Smooth muscle cell (in vitro differentiated cells): Measurements from ENCODE around the gene GATAD2A. TPM values are rescaled to one million over a fixed set of nuclear protein-coding genes. Genes with fewer than 3 reads are reported as not detected.

Experiments
- DNase-seq: peaks from one replicate; lab custom pipeline; 2025; ENCODE audit not compliant: unreplicated experiment; lab: John Stamatoyannopoulos, UW
- H2AFZ ChIP-seq: fragments of 200-600 bp; sonication (generic); 2 replicates; pipeline ENCODE4 v1.6.0; 2016; ENCODE audit warnings: antibody characterized with exemption, low read depth, mild to moderate bottlenecking
- H3F3A ChIP-seq: fragments of 200-600 bp; sonication (generic); 2 replicates; pipeline ENCODE4 v1.6.0; 2017; ENCODE audit warnings: antibody characterized with exemption, low read depth
- H3K27ac ChIP-seq: fragments of 200-600 bp; sonication (generic); 2 replicates; pipeline ENCODE4 v1.5.1; 2016; ENCODE audit warnings: low read depth, mild to moderate bottlenecking
- H3K27me3 ChIP-seq: fragments of 200-600 bp; sonication (generic); 2 replicates; pipeline ENCODE4 v1.6.1; 2016; ENCODE audit warnings: low read depth, mild to moderate bottlenecking
- H3K36me3 ChIP-seq: fragments of 200-600 bp; sonication (generic); 2 replicates; pipeline ENCODE4 v1.5.1; 2016; ENCODE audit warnings: low read depth
- H3K4me1 ChIP-seq: fragments of 200-600 bp; sonication (generic); 2 replicates; pipeline ENCODE4 v1.5.1; 2016; ENCODE audit warnings: low read depth
- H3K4me2 ChIP-seq: fragments of 200-600 bp; sonication (generic); 2 replicates; pipeline ENCODE4 v1.6.0; 2016; ENCODE audit warnings: mild to moderate bottlenecking
- H3K4me3 ChIP-seq: fragments of 200-600 bp; sonication (generic); 2 replicates; pipeline ENCODE4 v1.5.1; 2016; ENCODE audit warnings: mild to moderate bottlenecking
- H3K79me2 ChIP-seq: fragments of 200-600 bp; sonication (generic); 2 replicates; pipeline ENCODE4 v1.6.0; 2016; ENCODE audit warnings: low read depth, mild to moderate bottlenecking
- H3K9ac ChIP-seq: fragments of 200-600 bp; sonication (generic); 2 replicates; pipeline ENCODE4 v1.6.0; 2016; ENCODE audit warnings: low read depth
- H3K9me3 ChIP-seq: fragments of 200-600 bp; sonication (generic); replicated peaks from 2 replicates; pipeline ENCODE4 v1.5.1; 2016; ENCODE audit warnings: low read depth
- H4K20me1 ChIP-seq: fragments of 200-600 bp; sonication (generic); 2 replicates; pipeline ENCODE4 v1.6.0; 2016; ENCODE audit warnings: low read depth
- WGBS: methylation state at CpG from one replicate; pipeline ENCODE4 v1.1.7; 2016; ENCODE audit warnings: low lambda C conversion rate; 5-methylcytosine and 5-hydroxymethylcytosine counted together
- polyA plus RNA-seq: library from polyadenylated mRNA; unstranded; fragments of >200 nt; fragmentation: Nextera tagmentation; extraction: Ambion mirVana; gene quantifications from 2 replicates; pipeline ENCODE4 v1.2.1, GENCODE V29; 2016
- total RNA-seq: library from RNA; depleted of rRNA; stranded (reverse); fragments of >200 nt; gene quantifications from 2 replicates; pipeline ENCODE4 v1.2.3, GENCODE V29; 2014
- TF ChIP-seq, protein P1 (sequence below): fragments of 200-600 bp; sonication (generic); IDR thresholded peaks from 2 replicates; pipeline ENCODE4 v1.5.1; 2017; ENCODE audit warnings: borderline replicate concordance, mild to moderate bottlenecking, antibody characterized with exemption; ENCODE audit not compliant: insufficient read depth, poor library complexity, severe bottlenecking

The GATAD2A gene
- total and polyA plus RNA-seq, 2 experiments from 2014 or later = 26.8 to 27.0 TPM

DNA sequence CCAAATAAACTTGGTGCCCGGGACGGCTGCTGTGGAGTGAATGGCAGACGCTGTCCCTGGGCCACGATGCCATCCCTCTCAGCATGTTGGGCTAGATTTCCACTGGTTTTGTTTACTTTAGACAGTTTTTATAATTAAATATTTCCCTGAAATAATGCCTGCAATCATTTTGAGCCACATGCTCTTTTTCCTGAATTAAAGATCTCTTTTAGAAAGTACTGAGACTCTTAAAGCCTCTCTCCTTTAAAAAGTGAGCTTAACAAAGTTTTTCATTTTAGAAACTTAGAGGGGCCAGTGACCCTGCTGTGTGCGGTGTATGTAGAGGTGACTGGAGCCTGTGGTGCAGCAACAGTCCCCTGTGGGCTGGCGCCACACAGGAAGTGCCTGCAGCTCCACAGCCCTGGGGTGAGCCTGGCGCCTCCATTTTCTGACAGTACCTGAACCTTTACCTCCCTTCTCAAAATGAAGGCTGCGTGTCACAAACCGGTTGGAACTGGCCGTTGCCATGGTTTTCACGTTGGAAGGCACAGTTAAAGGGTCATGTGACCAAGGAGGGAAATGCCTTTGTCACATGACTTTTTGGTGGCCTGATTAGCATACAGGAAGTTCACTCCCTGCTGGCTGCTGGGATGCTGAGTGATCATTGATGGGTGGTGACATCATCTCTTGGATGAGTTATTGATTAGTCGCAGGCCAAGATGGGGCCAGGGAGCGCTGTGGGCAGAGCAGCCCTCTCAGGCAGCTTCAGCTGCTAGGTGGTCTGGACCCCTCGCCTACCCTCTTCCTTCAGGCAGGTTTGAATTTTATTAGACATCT is 83.6 kb downstream of the GATAD2A start:
- 39% methylated on average over 14 of the region's 14 CpGs for WGBS
- no peaks in the 10 kb centered on the region for H3K36me3 ChIP-seq
- H3K4me1 ChIP-seq = peaks cover 20% of the 10 kb centered on the region
- no peak overlapping the region for H2AFZ ChIP-seq
- TF ChIP-seq, protein P1, sequence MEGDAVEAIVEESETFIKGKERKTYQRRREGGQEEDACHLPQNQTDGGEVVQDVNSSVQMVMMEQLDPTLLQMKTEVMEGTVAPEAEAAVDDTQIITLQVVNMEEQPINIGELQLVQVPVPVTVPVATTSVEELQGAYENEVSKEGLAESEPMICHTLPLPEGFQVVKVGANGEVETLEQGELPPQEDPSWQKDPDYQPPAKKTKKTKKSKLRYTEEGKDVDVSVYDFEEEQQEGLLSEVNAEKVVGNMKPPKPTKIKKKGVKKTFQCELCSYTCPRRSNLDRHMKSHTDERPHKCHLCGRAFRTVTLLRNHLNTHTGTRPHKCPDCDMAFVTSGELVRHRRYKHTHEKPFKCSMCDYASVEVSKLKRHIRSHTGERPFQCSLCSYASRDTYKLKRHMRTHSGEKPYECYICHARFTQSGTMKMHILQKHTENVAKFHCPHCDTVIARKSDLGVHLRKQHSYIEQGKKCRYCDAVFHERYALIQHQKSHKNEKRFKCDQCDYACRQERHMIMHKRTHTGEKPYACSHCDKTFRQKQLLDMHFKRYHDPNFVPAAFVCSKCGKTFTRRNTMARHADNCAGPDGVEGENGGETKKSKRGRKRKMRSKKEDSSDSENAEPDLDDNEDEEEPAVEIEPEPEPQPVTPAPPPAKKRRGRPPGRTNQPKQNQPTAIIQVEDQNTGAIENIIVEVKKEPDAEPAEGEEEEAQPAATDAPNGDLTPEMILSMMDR = no peak
- peaks cover 27% of the 10 kb centered on the region for H3K79me2 ChIP-seq
- no peaks in the 10 kb centered on the region for H3K27me3 ChIP-seq
- H4K20me1 ChIP-seq = peaks cover 35% of the 10 kb centered on the region
- peaks cover 26% of the 10 kb centered on the region for H3F3A ChIP-seq
- no peak overlapping the region for H3K4me3 ChIP-seq
- H3K9me3 ChIP-seq = no peaks in the 10 kb centered on the region
- DNase-seq = no peak
- peak overlapping the region; percentile 81 for H3K27ac ChIP-seq
- H3K9ac ChIP-seq = peak overlapping the region; percentile 61
- peak overlapping the region; percentile 51 for H3K4me2 ChIP-seq

DNA sequence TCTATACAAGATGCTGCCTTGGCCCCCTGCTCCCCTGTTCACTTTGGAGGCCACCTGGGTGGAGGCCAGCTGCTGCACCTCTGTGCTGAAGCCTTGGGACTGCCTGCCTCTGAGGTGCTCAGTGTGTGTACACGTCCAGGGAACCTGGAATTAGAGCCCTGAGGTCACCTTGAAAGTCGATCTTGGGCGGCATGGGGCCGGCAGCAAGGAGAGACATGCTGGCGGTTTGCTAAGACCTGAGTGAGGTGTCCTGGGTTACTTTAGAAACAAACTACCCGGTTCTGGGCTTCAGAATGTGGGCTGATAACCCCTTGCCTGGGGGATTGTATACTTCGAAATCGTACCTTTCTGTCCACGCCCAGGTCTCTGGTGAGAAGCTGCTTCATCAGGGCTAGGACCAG is 84.3 kb downstream of the GATAD2A start:
- Histone ChIP-seq H3F3A (peaks cover 23% of the 10 kb centered on the region), H3K4me2 (peak overlapping the region; percentile 51), H3K27me3 (no peaks in the 10 kb centered on the region), H3K9ac (no peak overlapping the region), H4K20me1 (peaks cover 36% of the 10 kb centered on the region), H3K36me3 (no peaks in the 10 kb centered on the region), H3K4me3 (no peak overlapping the region), H3K79me2 (peaks cover 26% of the 10 kb centered on the region), H3K9me3 (no peaks in the 10 kb centered on the region), H3K4me1 (peaks cover 20% of the 10 kb centered on the region), H2AFZ (no peak overlapping the region), H3K27ac (peak overlapping the region; percentile 81)
- TF ChIP-seq, protein P1 = no peak
- DNase-seq = no peak
- 80% methylated on average over 9 of the region's 9 CpGs for WGBS

DNA sequence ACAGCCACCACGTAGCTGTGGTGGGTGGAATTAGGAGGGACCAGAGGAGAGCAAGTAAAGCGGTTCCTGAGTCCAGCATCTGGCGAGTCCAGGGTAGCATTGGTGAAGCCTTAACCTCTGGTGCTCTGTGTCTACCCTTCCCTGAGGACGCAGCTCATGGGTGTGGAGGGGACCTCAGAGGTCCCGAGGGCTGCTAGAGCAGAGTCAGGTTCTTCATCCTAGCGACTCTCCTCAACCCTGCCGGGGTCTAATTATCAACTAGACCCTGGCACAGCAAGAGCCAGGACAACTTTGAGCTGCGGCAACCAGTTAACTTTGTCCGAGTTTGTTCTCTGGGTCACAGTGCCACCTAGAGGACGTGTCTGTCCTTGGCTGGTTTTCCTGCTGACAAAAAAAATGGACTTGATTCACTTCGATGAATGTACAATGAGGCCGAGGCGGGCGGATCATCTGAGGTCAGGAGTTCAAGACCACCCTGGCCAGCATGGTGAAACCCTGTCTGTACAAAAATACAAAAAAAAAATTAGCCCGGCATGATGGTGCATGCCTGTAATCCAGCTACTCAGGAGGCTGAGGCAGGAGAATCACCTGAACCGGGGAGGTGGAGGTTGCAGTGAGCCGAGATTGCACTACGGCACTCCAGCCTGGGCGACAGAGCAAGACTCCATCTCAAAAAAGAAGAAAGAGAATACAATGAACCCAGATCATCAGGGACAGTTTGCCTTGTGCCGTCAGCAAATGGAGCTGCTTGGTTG is 84.9 kb downstream of the GATAD2A start:
- Histone ChIP-seq H3F3A (peaks cover 19% of the 10 kb centered on the region), H3K4me2 (no peak overlapping the region), H3K9ac (no peak overlapping the region), H3K27me3 (no peaks in the 10 kb centered on the region), H3K4me3 (no peak overlapping the region), H2AFZ (no peak overlapping the region), H3K9me3 (no peaks in the 10 kb centered on the region), H3K36me3 (no peaks in the 10 kb centered on the region), H3K4me1 (peaks cover 20% of the 10 kb centered on the region), H3K79me2 (peaks cover 31% of the 10 kb centered on the region), H4K20me1 (peaks cover 30% of the 10 kb centered on the region), H3K27ac (peak overlapping the region; percentile 81)
- peak; percentile 33 for DNase-seq
- TF ChIP-seq, protein P1 = peak; percentile 83
- WGBS = 48% methylated on average over 20 of the region's 20 CpGs
